ENCODE measurements around the gene MMP17.

DNA sequence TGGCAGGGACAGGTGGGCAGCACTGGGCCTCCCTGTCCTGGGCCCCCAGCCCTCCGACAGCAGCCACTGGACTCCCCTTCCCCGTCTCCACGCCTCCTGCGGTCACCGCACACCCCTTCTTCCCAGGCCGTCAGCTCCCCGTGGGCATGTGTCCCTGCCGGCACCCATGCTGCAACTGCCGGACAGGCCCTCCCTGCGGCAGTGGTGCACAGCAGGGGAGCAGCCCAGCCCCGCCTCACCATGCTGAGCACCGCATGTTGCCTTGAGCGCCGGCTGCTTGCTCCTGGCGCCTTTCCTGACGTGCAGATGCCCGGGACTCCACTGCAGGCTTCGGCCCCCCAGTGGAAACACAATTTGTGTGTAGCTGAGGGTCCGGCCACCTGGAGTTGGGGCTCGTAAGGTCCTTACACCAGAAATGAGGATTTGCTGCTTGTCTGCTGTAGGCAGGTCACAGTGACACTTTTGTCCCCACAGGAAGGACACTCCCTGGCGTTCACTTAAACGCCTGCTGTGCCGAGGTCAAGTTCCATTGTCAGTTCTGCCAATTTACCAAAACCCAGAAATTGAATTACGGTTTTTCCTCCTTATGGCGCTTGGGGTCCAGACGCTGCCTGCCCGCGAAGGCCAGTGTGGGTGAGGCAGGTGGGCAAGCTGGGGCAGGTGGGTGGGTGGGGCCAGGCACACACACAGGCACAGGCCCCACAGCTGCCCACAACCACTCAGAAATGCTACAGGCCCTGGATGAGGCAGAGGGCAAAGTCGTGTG lies 28.2 kb upstream of the MMP17 start:
- no peak for TF ChIP-seq POLR2A (IDR thresholded peaks at IDR 0.05)
- no peak for TF ChIP-seq POLR2AphosphoS5 (IDR thresholded peaks at IDR 0.05)
- TF ChIP-seq, protein P1, sequence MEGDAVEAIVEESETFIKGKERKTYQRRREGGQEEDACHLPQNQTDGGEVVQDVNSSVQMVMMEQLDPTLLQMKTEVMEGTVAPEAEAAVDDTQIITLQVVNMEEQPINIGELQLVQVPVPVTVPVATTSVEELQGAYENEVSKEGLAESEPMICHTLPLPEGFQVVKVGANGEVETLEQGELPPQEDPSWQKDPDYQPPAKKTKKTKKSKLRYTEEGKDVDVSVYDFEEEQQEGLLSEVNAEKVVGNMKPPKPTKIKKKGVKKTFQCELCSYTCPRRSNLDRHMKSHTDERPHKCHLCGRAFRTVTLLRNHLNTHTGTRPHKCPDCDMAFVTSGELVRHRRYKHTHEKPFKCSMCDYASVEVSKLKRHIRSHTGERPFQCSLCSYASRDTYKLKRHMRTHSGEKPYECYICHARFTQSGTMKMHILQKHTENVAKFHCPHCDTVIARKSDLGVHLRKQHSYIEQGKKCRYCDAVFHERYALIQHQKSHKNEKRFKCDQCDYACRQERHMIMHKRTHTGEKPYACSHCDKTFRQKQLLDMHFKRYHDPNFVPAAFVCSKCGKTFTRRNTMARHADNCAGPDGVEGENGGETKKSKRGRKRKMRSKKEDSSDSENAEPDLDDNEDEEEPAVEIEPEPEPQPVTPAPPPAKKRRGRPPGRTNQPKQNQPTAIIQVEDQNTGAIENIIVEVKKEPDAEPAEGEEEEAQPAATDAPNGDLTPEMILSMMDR (IDR thresholded peaks at IDR 0.05) = no peak
- no peak for TF ChIP-seq EP300 (IDR thresholded peaks at IDR 0.05)
